ENCODE results near the gene TUBGCP2.

DNA sequence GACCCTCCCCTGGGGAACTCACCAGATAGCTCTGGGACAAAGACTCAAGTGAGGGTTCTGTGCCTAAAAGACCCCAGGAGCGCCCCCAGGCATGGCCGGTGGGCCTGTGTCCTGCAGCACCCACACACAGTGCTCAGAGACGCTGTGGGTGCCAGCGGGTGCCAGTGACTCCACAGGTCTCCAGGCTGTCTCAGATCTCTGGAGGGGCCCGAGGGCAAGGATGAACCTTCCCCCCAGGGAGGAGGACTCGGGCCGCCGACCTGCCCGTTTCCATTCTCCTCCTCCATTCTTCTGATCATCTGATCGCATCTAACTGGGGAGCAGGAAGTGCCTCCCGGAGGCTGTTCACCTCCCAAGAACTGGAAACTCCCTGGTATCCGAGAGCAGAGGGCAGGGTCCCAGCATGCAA is 33.0 kb downstream of the TUBGCP2 start:
- TF ChIP-seq, protein P1, sequence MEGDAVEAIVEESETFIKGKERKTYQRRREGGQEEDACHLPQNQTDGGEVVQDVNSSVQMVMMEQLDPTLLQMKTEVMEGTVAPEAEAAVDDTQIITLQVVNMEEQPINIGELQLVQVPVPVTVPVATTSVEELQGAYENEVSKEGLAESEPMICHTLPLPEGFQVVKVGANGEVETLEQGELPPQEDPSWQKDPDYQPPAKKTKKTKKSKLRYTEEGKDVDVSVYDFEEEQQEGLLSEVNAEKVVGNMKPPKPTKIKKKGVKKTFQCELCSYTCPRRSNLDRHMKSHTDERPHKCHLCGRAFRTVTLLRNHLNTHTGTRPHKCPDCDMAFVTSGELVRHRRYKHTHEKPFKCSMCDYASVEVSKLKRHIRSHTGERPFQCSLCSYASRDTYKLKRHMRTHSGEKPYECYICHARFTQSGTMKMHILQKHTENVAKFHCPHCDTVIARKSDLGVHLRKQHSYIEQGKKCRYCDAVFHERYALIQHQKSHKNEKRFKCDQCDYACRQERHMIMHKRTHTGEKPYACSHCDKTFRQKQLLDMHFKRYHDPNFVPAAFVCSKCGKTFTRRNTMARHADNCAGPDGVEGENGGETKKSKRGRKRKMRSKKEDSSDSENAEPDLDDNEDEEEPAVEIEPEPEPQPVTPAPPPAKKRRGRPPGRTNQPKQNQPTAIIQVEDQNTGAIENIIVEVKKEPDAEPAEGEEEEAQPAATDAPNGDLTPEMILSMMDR (IDR thresholded peaks at IDR 0.05), result no peak
- TF ChIP-seq POLR2A (IDR thresholded peaks at IDR 0.05), result no peak
- no peak for TF ChIP-seq POLR2AphosphoS5 (IDR thresholded peaks at IDR 0.05)
- TF ChIP-seq EP300 (IDR thresholded peaks at IDR 0.05), result no peak

All from suprapubic skin (tissue), 4 donors.